ENCODE measurements around the gene LRRC61. TPM values are rescaled to one million over a fixed set of nuclear protein-coding genes. Genes with fewer than 3 reads are reported as not detected.
A peak's percentile ranks its signal among the peaks of the same experiment; 100 is the strongest.

Gene LRRC61
- total RNA-seq, 2 donors from 2014 or later: 11.4 to 15.1 TPM

DNA sequence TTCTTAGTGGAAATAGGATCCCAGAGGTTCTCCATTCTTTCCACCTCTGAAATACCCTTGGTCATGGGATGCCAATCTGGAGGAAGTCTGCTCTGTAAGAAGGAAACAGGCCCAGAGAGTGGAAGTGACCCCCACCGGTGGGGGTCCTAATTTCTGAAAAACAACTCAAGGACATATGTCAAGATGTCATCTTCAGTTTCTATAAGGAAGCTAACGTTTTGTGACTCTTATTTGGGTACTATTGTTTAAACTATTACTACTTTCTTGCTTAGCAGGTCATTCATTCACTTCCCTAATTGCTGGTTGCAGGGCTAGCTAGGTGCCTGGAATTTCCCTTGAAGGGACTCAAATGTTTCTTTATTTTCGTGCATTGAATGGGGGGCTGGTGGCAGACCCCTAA is 54.0 kb downstream of the LRRC61 start:
- Histone ChIP-seq H3K9ac (ENCODE audit: low read depth in 2 of 2, low read length in 2 of 2) (peak overlapping the region in 1 of 2 donors; percentile 77), H3K9me3 (no peaks in the 10 kb centered on the region), H3K36me3 (no peaks in the 10 kb centered on the region), H3K4me1 (peaks cover 17% of the 10 kb centered on the region), H3K27ac (peak overlapping the region; percentile 97), H3K27me3 (no peaks in the 10 kb centered on the region), H3K4me3 (no peak overlapping the region)
- TF ChIP-seq, protein P1, sequence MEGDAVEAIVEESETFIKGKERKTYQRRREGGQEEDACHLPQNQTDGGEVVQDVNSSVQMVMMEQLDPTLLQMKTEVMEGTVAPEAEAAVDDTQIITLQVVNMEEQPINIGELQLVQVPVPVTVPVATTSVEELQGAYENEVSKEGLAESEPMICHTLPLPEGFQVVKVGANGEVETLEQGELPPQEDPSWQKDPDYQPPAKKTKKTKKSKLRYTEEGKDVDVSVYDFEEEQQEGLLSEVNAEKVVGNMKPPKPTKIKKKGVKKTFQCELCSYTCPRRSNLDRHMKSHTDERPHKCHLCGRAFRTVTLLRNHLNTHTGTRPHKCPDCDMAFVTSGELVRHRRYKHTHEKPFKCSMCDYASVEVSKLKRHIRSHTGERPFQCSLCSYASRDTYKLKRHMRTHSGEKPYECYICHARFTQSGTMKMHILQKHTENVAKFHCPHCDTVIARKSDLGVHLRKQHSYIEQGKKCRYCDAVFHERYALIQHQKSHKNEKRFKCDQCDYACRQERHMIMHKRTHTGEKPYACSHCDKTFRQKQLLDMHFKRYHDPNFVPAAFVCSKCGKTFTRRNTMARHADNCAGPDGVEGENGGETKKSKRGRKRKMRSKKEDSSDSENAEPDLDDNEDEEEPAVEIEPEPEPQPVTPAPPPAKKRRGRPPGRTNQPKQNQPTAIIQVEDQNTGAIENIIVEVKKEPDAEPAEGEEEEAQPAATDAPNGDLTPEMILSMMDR (IDR thresholded peaks at IDR 0.05): no peak
- intact Hi-C loops (cut with DNase I): no loop called here
- DNase-seq: no peak

DNA sequence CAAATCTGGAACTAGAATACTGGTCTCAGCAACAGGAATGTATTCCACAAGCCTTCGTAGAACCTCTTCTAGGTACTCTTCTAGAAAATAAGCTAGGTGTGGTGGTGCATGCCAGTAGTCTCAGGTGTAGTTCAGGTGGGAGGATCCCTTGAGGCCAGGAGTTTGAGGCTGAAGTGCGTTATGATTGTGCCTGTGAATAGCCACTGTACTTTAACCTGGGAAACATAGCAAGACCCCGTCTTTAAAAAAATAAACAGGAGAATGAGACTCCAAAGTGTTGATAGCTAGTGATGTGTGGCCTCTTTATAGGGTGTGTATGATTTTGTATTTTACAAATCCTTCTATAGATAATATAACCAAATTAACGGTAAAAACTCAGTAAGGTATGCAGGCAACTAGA is 54.5 kb downstream of the LRRC61 start:
- Histone ChIP-seq H3K9ac (ENCODE audit: low read depth in 2 of 2, low read length in 2 of 2) (peak overlapping the region in 1 of 2 donors; percentile 77), H3K27ac (peak overlapping the region; percentile 97), H3K27me3 (no peaks in the 10 kb centered on the region), H3K4me1 (peaks cover 20% of the 10 kb centered on the region), H3K36me3 (no peaks in the 10 kb centered on the region), H3K4me3 (no peak overlapping the region), H3K9me3 (no peaks in the 10 kb centered on the region)
- intact Hi-C loops (cut with DNase I): no loop called here
- DNase-seq: peak; percentile 73
- TF ChIP-seq, protein P1 (IDR thresholded peaks at IDR 0.05): no peak

DNA sequence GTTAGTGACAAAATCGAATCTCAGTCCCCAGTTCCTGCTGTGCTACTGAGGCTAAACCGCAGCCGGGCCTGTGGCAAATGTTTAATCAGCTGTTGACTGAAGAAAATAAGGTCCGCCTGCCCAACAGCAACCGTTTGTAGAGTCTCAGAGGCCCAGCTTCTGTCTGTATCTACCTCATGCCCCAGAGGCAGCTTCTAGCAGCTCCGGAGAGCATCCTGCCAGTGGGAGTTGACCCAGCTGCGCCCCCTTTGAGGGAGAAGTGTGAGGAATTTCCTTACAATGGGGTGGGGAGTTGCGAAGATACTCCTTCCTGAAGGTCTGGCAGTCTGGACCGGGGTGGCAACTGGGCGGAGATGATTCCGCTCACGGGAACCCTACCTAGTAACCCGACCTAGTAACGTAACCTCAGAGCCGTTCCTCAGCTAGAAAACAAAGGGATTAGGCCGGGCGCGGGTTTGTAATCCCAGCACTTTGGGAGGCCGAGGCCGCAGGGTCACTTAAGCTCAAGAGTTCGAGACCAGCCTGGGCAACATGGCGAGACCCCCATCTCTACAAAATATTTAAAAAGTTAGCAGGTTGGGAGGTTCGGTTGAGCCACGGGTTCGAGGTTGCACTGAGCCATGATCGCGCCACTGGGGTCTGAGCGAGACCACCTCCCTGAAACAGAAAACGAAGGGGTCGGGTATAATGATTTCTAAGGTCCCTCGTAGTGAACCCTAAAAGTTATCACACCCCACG is 55.1 kb downstream of the LRRC61 start:
- intact Hi-C loops (cut with DNase I): no loop called here
- H3K9ac ChIP-seq (ENCODE audit: low read depth in 2 of 2, low read length in 2 of 2): peak overlapping the region; percentile 81 to 95

DNA sequence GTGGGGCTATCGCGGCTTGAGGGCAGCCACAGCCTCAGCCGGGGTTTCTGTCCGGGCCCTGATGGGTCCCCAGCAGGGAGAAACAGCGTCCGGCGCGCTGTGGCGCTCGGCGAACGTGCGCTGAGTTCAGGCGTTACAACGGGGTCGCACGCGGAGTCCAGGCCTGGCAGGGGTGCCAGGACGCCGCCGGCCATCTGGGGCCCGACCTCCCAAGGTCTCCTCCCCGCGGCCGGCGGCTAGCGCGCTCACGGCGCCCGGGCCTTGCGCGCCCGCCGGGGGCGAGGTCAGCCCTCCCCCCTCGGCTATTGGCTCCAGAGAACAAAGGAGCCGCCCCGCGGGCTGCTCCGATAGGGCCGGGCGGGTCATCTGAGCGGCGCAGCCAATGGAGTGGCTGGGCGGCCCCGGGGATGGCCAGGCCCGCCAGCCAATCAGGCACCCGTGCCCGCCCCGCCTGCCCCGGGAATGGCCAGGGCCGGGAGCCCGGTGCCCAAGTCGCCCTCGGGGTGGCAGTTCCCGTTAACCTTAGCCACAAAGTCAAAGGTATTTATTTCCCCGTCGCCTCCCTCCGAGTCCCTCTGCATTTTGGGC is 55.8 kb downstream of the LRRC61 start, which contains the start of gene ZNF775:
Gene ZNF775 (plus strand): TSS at position 478 of the 588 bp plus-strand sequence. CDS start 9,141 bp downstream, outside the sequence.
- Histone ChIP-seq H3K27ac (peak within 1 kb of the TSS; percentile 97), H3K36me3 (no peaks in the 10 kb centered on the region), H3K4me3 (peak within 1 kb of the TSS; percentile 96), H3K4me1 (peaks cover 28% of the 10 kb centered on the region), H3K27me3 (no peaks in the 10 kb centered on the region), H3K9me3 (no peaks in the 10 kb centered on the region), H3K9ac (ENCODE audit: low read depth in 2 of 2, low read length in 2 of 2) (peak within 1 kb of the TSS; percentile 81 to 95)
- peak; percentile 96 for DNase-seq
- intact Hi-C loops (cut with DNase I): no loop called here
- TF ChIP-seq, protein P1 (IDR thresholded peaks at IDR 0.05): no peak

More for the DNA sequence above, 55.1 kb downstream of the LRRC61 start:
- no peaks in the 10 kb centered on the region for H3K27me3 ChIP-seq
- TF ChIP-seq, protein P1 (IDR thresholded peaks at IDR 0.05): no peak
- peak; percentile 85 for DNase-seq
- H3K4me1 ChIP-seq: peaks cover 23% of the 10 kb centered on the region
- H3K36me3 ChIP-seq: no peaks in the 10 kb centered on the region
- peak overlapping the region; percentile 96 for H3K4me3 ChIP-seq
- no peaks in the 10 kb centered on the region for H3K9me3 ChIP-seq
- peak overlapping the region; percentile 97 for H3K27ac ChIP-seq

DNA sequence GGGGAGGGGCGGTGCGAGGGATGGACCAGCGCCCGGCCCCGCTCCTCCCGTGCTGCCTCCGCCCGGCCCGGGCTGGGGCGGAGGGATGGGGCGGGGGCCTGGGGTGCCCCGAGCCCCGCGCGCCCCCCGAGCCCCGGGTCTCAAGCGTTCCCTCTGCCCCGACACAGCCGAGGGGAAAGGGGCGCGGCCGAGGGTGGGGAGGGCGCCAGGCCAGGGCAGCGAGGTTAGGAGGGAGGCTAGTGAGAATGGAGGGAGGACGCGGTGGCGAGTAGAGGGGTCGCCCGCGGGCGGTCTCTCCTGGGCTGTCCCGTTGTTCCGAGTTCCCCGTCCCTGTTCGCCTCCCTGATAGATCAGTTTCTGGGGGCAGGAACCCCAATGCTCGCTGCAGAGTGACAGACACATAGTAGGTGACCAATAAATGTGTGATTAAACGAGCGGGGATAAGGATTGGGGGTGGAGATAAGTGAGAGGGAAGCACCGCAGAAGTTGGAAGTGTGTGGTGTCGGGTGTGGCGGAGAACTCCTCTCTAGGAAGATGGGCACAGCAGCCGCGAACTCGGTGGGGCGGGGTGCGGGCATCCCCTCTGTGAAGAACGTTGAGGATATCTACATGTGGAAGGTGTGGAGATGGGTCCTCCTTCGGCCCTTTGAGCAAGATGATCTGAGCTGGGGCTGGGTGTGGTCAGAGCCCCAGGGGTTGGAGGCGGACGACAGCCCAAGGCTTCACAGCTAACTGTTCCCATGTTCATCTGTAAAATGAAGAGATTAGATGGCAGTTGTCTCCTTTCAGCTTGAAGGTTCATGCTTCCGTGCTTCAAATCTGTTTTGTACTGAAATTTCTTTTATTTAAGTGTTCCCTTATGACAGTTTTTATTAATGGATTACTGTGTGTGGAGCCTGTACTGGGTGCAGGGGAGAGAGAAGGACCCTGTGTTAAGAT is 56.6 kb downstream of the LRRC61 start:
- Histone ChIP-seq H3K9me3 (no peaks in the 10 kb centered on the region), H3K4me1 (peaks cover 28% of the 10 kb centered on the region), H3K27ac (peak overlapping the region; percentile 97), H3K27me3 (no peaks in the 10 kb centered on the region), H3K9ac (ENCODE audit: low read depth in 2 of 2, low read length in 2 of 2) (peak overlapping the region; percentile 75 to 86), H3K4me3 (peak overlapping the region; percentile 96), H3K36me3 (no peaks in the 10 kb centered on the region)
- intact Hi-C loops (cut with DNase I): no loop called here
- DNase-seq: peak; percentile 66
- TF ChIP-seq, protein P1 (IDR thresholded peaks at IDR 0.05): no peak

Measured in colonic mucosa (tissue), 4 donors.